ENCODE results near the gene PTX4. TPM values are rescaled to one million over a fixed set of nuclear protein-coding genes. Genes with fewer than 3 reads are reported as not detected.

The PTX4 gene
- total RNA-seq, 1 donor: not detected

GRCh38 chr16:1447965-1448364 lies 40.8 kb downstream of the PTX4 start:
- no peak overlapping the region for H3K4me3 ChIP-seq (ENCODE audit: low read depth, low read length)
- TF ChIP-seq, protein P1, sequence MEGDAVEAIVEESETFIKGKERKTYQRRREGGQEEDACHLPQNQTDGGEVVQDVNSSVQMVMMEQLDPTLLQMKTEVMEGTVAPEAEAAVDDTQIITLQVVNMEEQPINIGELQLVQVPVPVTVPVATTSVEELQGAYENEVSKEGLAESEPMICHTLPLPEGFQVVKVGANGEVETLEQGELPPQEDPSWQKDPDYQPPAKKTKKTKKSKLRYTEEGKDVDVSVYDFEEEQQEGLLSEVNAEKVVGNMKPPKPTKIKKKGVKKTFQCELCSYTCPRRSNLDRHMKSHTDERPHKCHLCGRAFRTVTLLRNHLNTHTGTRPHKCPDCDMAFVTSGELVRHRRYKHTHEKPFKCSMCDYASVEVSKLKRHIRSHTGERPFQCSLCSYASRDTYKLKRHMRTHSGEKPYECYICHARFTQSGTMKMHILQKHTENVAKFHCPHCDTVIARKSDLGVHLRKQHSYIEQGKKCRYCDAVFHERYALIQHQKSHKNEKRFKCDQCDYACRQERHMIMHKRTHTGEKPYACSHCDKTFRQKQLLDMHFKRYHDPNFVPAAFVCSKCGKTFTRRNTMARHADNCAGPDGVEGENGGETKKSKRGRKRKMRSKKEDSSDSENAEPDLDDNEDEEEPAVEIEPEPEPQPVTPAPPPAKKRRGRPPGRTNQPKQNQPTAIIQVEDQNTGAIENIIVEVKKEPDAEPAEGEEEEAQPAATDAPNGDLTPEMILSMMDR (IDR thresholded peaks at IDR 0.05; ENCODE audit: insufficient read depth, low read length): no peak

DNA sequence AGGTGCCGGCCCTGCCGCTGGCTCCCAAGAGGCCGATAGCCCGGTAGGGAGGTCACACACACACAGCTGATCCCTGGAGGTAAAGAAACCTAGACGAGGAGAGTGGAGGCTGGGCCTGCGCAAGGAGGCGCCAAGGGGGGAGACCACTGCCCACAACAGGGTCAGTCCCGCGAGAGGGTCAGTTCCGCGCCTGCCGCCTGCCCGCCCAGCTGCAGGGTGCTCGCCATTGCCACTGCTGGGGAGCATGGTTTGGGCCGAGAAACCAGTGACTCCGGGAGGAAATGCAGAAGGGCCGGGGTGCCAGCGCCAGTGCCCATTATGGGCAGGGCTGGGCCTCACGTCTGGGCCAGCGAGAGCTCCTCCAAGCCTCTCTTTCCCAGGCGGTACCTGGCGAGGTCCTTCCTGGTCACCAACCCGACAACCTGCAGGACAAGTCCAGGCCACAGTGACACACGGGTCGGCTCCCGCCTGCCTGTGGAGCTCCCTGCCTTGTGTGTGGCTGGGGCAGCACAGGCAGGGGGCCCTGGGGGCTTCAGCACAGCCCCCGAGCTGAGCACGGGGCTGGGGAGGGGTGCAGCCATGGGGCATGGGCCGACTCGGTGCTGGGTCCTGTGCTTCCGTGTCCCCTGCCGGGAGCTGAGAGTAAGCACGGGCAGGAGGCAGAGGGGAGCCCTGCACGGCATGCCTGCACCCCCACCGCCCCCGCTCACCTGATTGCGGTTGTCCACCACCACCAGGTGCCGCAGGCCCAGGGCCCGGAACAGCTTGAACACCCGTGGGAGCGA lies 42.3 kb downstream of the PTX4 start:
- H3K4me3 ChIP-seq (ENCODE audit: low read depth, low read length): no peak overlapping the region
- TF ChIP-seq, protein P1 (IDR thresholded peaks at IDR 0.05; ENCODE audit: insufficient read depth, low read length): no peak
- DNase-seq (ENCODE audit: low read depth): no peak

More at GRCh38 chr16:1447965-1448364, 40.8 kb downstream of the PTX4 start:
- no peak for DNase-seq (ENCODE audit: low read depth)

DNA sequence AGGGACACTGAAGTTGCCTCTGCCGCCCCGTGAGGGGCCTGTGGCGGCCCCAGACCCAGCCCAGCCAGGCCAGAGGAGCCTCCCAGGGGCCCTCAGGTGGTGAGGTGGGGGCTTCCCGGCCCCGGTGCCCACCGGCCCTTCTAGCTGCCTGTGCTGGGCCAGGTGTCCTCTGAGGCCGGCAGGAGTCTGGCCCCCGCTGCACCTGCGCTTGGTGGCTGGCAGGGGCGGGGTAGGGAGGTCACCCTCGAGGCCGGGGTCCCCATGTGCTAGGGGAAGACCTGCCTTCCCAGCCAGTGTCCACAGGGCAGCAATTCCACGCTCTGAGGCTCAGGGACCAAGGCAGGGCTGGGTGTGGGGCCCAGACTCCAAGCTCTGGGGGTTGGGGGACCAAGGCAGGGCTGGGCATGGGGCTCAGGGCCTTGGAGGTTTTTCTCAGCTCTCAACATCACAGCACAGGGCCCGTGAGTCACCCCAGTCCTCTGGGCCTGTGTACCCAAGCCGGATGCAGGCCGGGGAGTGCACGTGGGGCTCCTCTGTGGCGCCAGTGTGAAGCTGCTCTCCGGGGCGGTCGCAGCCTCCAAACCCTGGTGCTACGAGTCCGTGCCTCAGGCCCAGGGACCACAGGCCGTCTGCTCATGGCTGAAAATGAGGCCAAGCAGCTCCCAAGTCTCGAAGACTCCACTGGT lies 43.1 kb downstream of the PTX4 start:
- DNase-seq (ENCODE audit: low read depth): no peak
- TF ChIP-seq, protein P1 (IDR thresholded peaks at IDR 0.05; ENCODE audit: insufficient read depth, low read length): no peak
- H3K4me3 ChIP-seq (ENCODE audit: low read depth, low read length): no peak overlapping the region

- H3K4me3 ChIP-seq (ENCODE audit: low read depth, low read length): no peak overlapping the region
- TF ChIP-seq, protein P1 (IDR thresholded peaks at IDR 0.05; ENCODE audit: insufficient read depth, low read length): no peak
- no peak for DNase-seq (ENCODE audit: low read depth)
These were observed 43.8 kb downstream of the PTX4 start for GRCh38 chr16:1444730-1445517.

DNA sequence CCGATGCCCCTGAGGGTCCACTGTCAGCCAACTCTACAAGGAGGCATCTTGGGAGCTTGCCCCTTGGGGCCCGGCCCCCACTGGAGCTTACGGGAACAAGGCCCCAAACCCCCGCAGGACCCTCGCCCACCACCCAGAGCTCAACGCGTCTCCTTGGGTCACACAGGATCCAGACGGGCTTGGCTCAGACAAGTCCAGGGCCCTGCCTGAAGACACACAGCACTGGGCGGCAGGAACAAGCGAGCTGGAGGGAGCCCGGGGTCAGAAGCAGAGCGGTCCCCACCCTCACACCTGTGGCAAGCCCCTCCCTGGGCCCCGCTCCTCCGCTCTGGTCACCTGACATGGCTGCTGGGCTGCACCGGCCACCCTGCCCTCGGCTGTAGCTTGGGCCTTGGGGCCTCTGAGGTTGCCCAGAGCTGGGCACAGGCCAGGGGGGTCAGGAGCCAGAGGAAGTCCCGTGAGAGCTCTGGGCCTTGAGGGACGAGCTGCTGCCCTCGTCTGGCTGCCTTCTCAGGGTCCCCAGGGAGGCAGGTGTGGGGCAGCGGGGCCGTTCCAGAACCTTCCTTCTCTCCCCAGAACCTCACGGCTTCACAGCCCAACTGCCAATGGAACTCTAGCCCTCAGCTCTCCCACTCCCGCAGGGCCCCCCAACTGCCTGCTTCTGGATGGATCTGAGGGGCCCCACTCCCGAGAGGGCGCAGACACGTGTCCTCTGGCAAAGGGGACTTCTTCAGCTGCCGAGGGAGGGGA lies 44.6 kb downstream of the PTX4 start, which contains the start of gene CCDC154:
Gene CCDC154, minus strand, starts transcription at position 577 of the 750 bp plus-strand sequence. Its CDS starts 234 bp downstream, at position 343.
- DNase-seq (ENCODE audit: low read depth): no peak
- TF ChIP-seq, protein P1 (IDR thresholded peaks at IDR 0.05; ENCODE audit: insufficient read depth, low read length): no peak
- H3K4me3 ChIP-seq (ENCODE audit: low read depth, low read length): no peak within 1 kb of the TSS

DNA sequence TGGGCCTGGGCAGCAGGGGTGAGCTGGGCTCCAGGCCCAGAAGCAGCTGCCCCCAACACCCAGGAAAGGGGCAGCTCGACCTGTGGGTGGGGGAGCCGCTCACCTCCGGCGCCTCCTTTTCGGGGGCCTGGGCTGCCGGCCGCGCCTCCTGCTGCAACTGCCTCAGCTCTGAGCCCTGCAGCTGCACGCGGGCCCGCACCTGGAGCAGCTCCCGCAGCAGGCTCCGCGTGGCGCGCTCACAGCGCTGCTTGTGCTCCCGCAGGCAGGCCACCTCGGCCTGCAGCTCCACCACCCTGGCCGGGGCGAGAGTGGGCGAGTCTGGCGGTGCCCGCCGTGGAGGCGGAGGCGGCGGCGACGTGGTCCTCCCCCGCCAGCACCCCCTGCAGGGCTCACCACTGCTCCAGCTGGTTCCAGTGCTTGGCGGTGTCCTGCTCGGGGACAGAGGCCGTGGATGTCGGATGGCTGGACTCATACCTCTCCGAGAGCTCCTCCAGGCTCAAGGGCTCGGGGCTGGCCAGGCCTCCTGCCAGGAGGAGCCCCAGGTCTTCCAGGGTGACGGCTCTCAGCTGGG lies 45.3 kb downstream of the PTX4 start:
- no peak for DNase-seq (ENCODE audit: low read depth)
- TF ChIP-seq, protein P1 (IDR thresholded peaks at IDR 0.05; ENCODE audit: insufficient read depth, low read length): no peak
- H3K4me3 ChIP-seq (ENCODE audit: low read depth, low read length): no peak overlapping the region

Data from fibroblast of the aortic adventitia (primary cell).